Measurements from ENCODE around the gene FHAD1.

GRCh38 chr1:15371610-15372545 lies 124.9 kb downstream of the FHAD1 start:
- no peak for TF ChIP-seq CTCF (IDR thresholded peaks at IDR 0.05; ENCODE audit: low read length)
- no peak for TF ChIP-seq EZH2 (optimal IDR thresholded peaks at IDR 0.05; ENCODE audit: low read depth, low read length)
- no peak for TF ChIP-seq EZH2phosphoT487 (IDR thresholded peaks at IDR 0.05; ENCODE audit: low read length)

All from MM.1S (cell line).